ELF-1 (cell line): ENCODE measurements around the gene B3GNT4.
A peak's percentile ranks its signal among the peaks of the same experiment; 100 is the strongest.
"Not testable (repeated sequence)": the region's sequence is repeated elsewhere in the genome, so short reads cannot be mapped to it uniquely, and the experiment has no call there.

Experiments
- DNase-seq: peaks from one replicate; pipeline ENCODE4 v3.0.0-alpha.2; 2016; ENCODE audit warnings: low read depth, low spot score

Gene B3GNT4

GRCh38 chr12:122203301-122204166 is at the start of gene B3GNT4:
TSS of gene B3GNT4 (plus strand) at chr12:122203709. CDS start at chr12:122204619, 910 bp downstream.
- peak; percentile 74 for DNase-seq

GRCh38 chr12:122155705-122156104 is 47.8 kb upstream of the B3GNT4 start:
- no peak for DNase-seq

GRCh38 chr12:122158700-122159285 is 44.7 kb upstream of the B3GNT4 start:
- no peak for DNase-seq

- DNase-seq, result no peak
These were observed 43.6 kb upstream of the B3GNT4 start for GRCh38 chr12:122159882-122160281.

- DNase-seq, result no peak
These were observed 42.7 kb upstream of the B3GNT4 start for GRCh38 chr12:122160761-122161160.

- no peak for DNase-seq
These were observed 41.8 kb upstream of the B3GNT4 start for GRCh38 chr12:122161682-122162081.

GRCh38 chr12:122162976-122163375 is 40.5 kb upstream of the B3GNT4 start:
- DNase-seq, result no peak

- no peak for DNase-seq
These were observed 36.8 kb upstream of the B3GNT4 start for GRCh38 chr12:122166422-122167349.

- DNase-seq, result no peak
These were observed 36.1 kb upstream of the B3GNT4 start for GRCh38 chr12:122167356-122167925.

- no peak for DNase-seq
These were observed 35.0 kb upstream of the B3GNT4 start for GRCh38 chr12:122168492-122168891.

GRCh38 chr12:122171399-122171798 is 32.1 kb upstream of the B3GNT4 start:
- no peak for DNase-seq

GRCh38 chr12:122172262-122172939 is 31.1 kb upstream of the B3GNT4 start:
- no peak for DNase-seq

- DNase-seq, result no peak
These were observed 29.2 kb upstream of the B3GNT4 start, which contains the start of gene IL31 for GRCh38 chr12:122174155-122174845. TSS of gene IL31 (minus strand) at chr12:122174221. CDS start at chr12:122174172, 49 bp downstream.

- not testable (repeated sequence) for DNase-seq
These were observed 27.0 kb upstream of the B3GNT4 start for GRCh38 chr12:122176473-122176872.

- DNase-seq, result peak; percentile 82
These were observed 20.5 kb upstream of the B3GNT4 start, which contains the start of gene LRRC43 for GRCh38 chr12:122182887-122183587. TSS of gene LRRC43 (plus strand) at chr12:122183123. CDS start at chr12:122183145, 22 bp downstream.

GRCh38 chr12:122183588-122183940 is 19.9 kb upstream of the B3GNT4 start:
- no peak for DNase-seq

GRCh38 chr12:122184517-122184916 is 19.0 kb upstream of the B3GNT4 start:
- no peak for DNase-seq

- DNase-seq, result no peak
These were observed 18.4 kb upstream of the B3GNT4 start for GRCh38 chr12:122185079-122185478.

GRCh38 chr12:122185494-122186082 is 17.9 kb upstream of the B3GNT4 start:
- DNase-seq, result no peak
